ENCODE measurements around the gene LRRC37A2. TPM values are rescaled to one million over a fixed set of nuclear protein-coding genes. Genes with fewer than 3 reads are reported as not detected.
"Not testable (repeated sequence)": the region's sequence is repeated elsewhere in the genome, so short reads cannot be mapped to it uniquely, and the experiment has no call there.

LRRC37A2 gene
- 2.9 TPM for total RNA-seq
- long read RNA-seq, partial matches to known transcripts: 1 of 5 reads
- long read RNA-seq, other reads (novel, unspliced or antisense): 3 of 5 reads

DNA sequence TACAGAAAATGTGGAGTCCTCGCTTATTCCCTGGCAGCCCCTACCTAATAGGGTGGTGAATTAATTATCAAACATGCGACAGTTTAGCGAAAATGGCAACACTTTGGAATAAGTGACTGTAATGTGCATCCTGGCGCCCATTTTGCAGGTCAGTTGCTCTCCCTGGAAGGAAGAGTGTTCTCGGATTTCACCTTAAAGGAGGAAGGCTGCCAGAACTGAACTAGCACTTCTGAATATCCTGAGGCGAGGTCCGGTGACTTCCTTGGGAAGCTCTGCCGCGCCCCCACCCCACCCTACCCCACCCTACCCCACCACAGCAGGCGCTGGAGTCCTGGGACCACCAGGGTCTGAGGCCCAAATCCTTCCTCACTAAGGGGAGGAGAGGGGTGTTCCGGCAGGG, at the start of gene LRRC37A2:
TSS of gene LRRC37A2 (plus strand) at position 301 of the 400 bp plus-strand sequence. CDS start 245 bp downstream, outside the sequence.
- intact Hi-C loops (cut with DNase I); DNase-seq (ENCODE audit: low spot score): not testable (repeated sequence)

GRCh38 chr17:46467618-46468017, 44.6 kb upstream of the LRRC37A2 start:
- intact Hi-C loops (cut with DNase I); DNase-seq (ENCODE audit: low spot score): not testable (repeated sequence)

GRCh38 chr17:46474489-46474888, 37.8 kb upstream of the LRRC37A2 start:
- DNase-seq (ENCODE audit: low spot score); intact Hi-C loops (cut with DNase I): not testable (repeated sequence)

DNA sequence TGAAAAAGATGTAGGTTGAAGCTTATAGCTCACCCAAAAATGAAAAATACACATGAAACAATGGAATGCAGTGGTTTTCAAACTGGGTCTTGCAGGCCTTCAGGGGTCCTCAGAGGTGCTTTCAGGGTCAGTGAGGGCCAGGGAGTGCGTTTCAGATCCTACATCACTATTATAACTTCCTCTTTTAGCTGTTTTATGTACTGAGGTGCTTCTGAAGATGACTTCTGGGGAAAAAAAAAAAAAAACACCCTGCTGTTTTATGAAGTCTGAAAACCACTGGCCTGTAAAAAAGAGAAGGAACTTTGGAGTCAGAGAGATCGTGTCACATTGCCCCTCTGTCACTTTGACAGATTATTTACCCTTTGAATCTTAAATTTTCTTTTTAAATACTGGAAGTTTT, 36.7 kb upstream of the LRRC37A2 start:
- intact Hi-C loops (cut with DNase I); DNase-seq (ENCODE audit: low spot score): not testable (repeated sequence)

- intact Hi-C loops (cut with DNase I); DNase-seq (ENCODE audit: low spot score): not testable (repeated sequence)
Measured at GRCh38 chr17:46478823-46479222, 33.4 kb upstream of the LRRC37A2 start.

GRCh38 chr17:46481310-46481709, 31.0 kb upstream of the LRRC37A2 start:
- DNase-seq (ENCODE audit: low spot score); intact Hi-C loops (cut with DNase I): not testable (repeated sequence)

- DNase-seq (ENCODE audit: low spot score); intact Hi-C loops (cut with DNase I): not testable (repeated sequence)
Measured at GRCh38 chr17:46492021-46492420, 20.2 kb upstream of the LRRC37A2 start.

GRCh38 chr17:46499437-46500139, 12.7 kb upstream of the LRRC37A2 start:
- intact Hi-C loops (cut with DNase I); DNase-seq (ENCODE audit: low spot score): not testable (repeated sequence)

DNA sequence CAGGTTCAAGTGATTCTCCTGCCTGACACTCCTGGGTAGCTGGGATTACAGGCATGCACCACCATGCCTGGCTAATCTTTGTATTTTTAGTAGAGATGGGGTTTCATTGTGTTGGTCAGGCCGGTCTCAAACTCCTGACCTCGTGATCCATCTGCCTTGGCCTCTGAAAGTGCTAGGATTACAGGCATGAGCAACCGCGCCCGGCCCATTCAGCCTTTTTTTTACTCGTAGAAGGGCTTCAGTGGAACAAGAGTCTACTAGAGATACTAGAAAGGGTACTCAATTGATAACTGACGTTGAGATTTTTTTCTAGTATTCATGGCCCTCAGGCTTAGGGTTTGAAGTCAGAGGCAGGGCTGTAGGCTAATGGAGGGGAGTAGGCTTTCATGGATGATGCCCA, 6.4 kb upstream of the LRRC37A2 start:
- DNase-seq (ENCODE audit: low spot score); intact Hi-C loops (cut with DNase I): not testable (repeated sequence)

DNA sequence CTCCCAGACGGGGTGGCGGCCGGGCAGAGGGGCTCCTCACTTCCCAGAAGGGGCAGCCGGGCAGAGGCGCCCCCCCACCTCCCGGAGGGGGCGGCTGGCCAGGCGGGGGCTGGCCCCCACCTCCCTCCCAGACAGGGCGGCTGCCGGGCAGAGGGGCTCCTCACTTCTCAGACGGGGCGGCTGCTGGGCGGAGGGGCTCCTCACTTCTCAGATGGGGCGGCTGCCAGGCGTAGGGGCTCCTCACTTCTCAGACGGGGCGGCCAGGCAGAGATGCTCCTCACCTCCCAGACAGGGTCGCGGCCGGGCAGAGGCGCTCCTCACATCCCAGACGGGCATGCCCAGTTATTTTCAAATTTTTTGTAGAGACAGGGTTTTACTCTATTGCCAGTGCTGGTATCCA, 22.4 kb downstream of the LRRC37A2 start:
- intact Hi-C loops (cut with DNase I): not testable (repeated sequence)
- DNase-seq (ENCODE audit: low spot score): peak; percentile 64

GRCh38 chr17:46548607-46549006, 36.3 kb downstream of the LRRC37A2 start:
- DNase-seq (ENCODE audit: low spot score); intact Hi-C loops (cut with DNase I): not testable (repeated sequence)

DNA sequence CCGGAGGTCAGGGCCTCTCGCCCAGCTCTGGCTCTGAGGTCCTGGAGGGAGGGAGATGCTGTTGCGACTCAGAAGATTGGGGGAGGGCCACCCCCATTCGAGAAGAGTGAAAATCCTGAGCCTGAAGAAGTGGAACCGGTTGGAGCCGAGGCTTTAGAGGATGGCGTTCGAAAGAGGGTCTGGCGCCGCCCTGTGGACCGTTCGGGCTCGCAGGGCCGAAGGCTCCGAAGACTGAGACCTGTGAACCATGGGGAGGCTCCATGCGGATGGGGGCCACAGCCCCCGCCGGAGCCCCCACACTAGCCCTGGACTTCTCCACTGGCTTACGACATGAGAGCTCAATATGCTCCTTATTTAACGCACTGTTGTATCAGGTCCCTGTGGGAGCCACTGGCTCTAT, 46.9 kb downstream of the LRRC37A2 start:
- intact Hi-C loops (cut with DNase I); DNase-seq (ENCODE audit: low spot score): not testable (repeated sequence)

DNA sequence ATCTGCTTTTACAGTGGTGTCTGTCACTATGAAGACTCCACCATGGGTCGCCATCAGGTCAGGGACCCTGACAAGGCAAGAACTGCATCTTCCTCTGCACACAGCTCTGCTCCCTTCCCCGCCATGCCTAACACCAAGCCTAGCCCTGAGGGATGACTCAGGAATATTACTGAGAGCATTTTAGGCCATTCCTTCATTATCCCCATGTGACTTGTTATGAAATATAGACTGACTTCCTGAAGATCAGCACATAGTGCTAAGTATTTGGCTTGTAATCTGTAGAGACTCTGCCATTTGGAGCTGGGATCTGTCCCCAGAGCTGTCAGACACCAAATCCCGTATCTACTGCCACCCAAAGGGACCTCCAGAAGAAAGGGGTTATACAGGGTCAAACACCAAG, 47.8 kb downstream of the LRRC37A2 start:
- DNase-seq (ENCODE audit: low spot score); intact Hi-C loops (cut with DNase I): not testable (repeated sequence)

- intact Hi-C loops (cut with DNase I); DNase-seq (ENCODE audit: low spot score): not testable (repeated sequence)
Measured at GRCh38 chr17:46566284-46566683, 54.0 kb downstream of the LRRC37A2 start.

GRCh38 chr17:46566980-46567379, 54.7 kb downstream of the LRRC37A2 start:
- intact Hi-C loops (cut with DNase I); DNase-seq (ENCODE audit: low spot score): not testable (repeated sequence)

DNA sequence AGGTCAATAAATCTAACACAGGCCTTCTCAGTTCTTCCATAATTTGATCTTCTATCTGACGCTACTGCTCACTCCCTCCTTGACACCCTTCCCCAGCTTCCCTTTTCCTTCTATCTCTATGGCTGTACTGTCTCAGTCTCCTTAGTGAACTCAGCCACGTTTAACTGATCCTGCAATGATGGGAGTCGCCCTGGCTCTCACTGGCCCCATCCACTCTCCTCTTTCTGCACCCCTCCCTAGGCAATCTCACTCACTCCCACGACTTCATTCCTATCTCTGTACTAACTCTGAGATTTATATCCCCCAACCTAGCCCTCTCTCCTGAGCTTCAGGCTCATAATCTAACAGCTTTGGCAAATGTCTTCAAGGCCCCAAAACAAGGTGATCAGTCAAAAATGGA, 59.5 kb downstream of the LRRC37A2 start:
- DNase-seq (ENCODE audit: low spot score); intact Hi-C loops (cut with DNase I): not testable (repeated sequence)

DNA sequence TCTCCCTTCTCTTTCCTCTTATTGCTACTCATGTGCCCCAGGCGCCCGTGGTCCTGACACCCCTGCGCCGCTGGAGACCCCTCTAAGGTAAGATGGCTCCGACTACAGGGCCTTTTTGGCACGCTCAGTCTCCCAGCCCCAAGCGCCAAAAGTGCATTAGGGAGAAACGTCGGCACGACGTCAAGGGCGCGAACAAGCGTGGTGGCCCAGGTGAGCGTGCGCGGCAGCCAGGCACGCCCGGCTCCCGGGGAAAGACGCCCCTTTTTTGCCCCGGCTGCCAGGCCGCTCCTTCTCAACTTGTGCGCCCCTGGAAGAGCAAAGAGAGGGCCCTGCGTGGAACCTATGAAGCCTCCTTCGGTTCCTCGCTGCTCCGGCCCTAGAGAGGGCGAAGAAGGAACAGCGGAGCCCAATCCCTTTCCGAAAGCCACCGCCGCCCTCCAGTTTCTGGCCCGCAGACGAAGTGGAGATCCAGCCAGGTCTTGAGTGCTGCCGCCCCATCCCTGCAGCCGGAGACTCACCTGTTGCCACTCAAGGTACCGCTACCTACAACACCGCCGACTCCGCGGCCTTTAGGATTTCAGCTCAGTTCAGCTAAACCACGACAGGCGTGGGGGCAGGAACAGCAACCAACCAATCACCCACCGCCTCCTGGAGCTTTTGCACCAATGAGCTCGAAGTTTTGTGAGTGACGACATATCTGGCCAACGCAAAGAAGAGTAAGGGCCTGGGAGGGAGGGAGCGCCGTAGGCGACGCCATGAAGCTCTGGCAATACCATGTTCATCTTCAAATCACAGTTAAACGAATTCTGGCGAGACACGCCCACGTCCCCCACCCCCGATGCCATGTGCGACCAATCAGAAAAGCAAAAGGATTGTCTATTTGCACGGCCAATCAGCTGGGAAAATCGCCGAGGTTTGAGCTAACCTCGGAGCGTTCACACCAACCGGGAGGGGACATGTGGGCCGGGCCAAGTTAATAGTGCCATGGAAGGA, 67.1 kb downstream of the LRRC37A2 start, which contains the start of gene ARL17A:
TSS of gene ARL17A (minus strand) at position 609 of the 993 bp plus-strand sequence. CDS start 3,369 bp downstream, outside the sequence.
- intact Hi-C loops (cut with DNase I): not testable (repeated sequence)
- DNase-seq (ENCODE audit: low spot score): peak; percentile 90

DNA sequence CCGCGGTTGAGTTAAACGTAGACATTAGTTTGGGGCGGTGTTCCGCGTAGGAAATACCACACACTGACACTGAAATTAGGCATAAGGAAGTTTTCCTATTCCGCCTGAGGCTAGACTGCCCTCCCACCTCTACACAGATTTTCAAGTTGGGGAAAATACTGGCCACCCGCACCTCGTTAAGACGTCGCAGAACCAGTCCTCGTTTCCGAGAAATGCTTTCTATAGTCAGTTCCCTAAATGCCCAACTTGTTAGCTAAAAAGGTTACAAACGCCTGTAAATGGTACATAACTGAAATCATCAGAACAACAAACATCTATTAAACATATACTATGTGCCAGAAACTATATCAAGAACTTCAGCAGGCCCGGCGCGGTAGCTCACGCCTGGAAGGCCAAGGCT, 67.8 kb downstream of the LRRC37A2 start:
- intact Hi-C loops (cut with DNase I); DNase-seq (ENCODE audit: low spot score): not testable (repeated sequence)

GRCh38 chr17:46585444-46585843, 73.2 kb downstream of the LRRC37A2 start:
- DNase-seq (ENCODE audit: low spot score); intact Hi-C loops (cut with DNase I): not testable (repeated sequence)

Data from cardiac septum (tissue), 1 donor.